SJSA1 (cell line): ENCODE data around the gene ACAP1. TPM values are rescaled to one million over a fixed set of nuclear protein-coding genes. Genes with fewer than 3 reads are reported as not detected.
"Not testable (repeated sequence)": the region's sequence is repeated elsewhere in the genome, so short reads cannot be mapped to it uniquely, and the experiment has no call there.

ENCODE experiments used
- DNase-seq, 2 experiments: peaks; one replicate each; pipeline ENCODE4 v3.0.0-alpha.2; 2015 to 2020; ENCODE audit warnings: low spot score in 2 of 2, low read depth in 1 of 2
- H3K27ac ChIP-seq: fragments of 250-450 bp; sonication (Bioruptor Pico); 2 replicates; pipeline ENCODE4 v1.5.1; 2020; ENCODE audit warnings: mild to moderate bottlenecking, moderate library complexity
- H3K27me3 ChIP-seq: fragments of 250-450 bp; sonication (Bioruptor Pico); replicated peaks from 2 replicates; pipeline ENCODE4 v1.5.1; 2020; ENCODE audit warnings: mild to moderate bottlenecking, moderate library complexity
- H3K36me3 ChIP-seq: fragments of 250-450 bp; sonication (Bioruptor Pico); 2 replicates; pipeline ENCODE4 v1.5.1; 2020; ENCODE audit warnings: mild to moderate bottlenecking
- H3K4me1 ChIP-seq: fragments of 250-450 bp; sonication (Bioruptor Pico); replicated peaks from 2 replicates; pipeline ENCODE4 v1.6.1; 2021; ENCODE audit warnings: mild to moderate bottlenecking
- H3K4me3 ChIP-seq: fragments of 250-450 bp; sonication (Bioruptor Pico); 2 replicates; pipeline ENCODE4 v1.5.1; 2020; ENCODE audit warnings: mild to moderate bottlenecking
- H3K9me3 ChIP-seq: fragments of 250-450 bp; sonication (Bioruptor Pico); replicated peaks from 2 replicates; pipeline ENCODE4 v1.5.1; 2020; ENCODE audit warnings: mild to moderate bottlenecking
- total RNA-seq: library from RNA; depleted of rRNA; stranded (reverse); fragments of >200 nt; shearing (Covaris generic); gene quantifications from 2 replicates; pipeline ENCODE4 v1.2.3, GENCODE V29; 2014

ACAP1 gene
- total RNA-seq, 1 experiment from 2014 or later: not detected

- Histone ChIP-seq H3K27me3 (no peaks in the 10 kb centered on the region; the same call in 1 of the 2 replicates), H3K36me3 (no peaks in the 10 kb centered on the region), H3K4me1 (no peaks in the 10 kb centered on the region), H3K4me3 (no peak overlapping the region), H3K9me3 (no peaks in the 10 kb centered on the region), H3K27ac (no peak overlapping the region)
- no peak for DNase-seq
These were observed 30.8 kb downstream of the ACAP1 start for GRCh38 chr17:7367083-7367482.

- DNase-seq: no peak
- Histone ChIP-seq H3K27ac (no peak overlapping the region), H3K9me3 (no peaks in the 10 kb centered on the region), H3K27me3 (no peaks in the 10 kb centered on the region; the same call in 1 of the 2 replicates), H3K4me3 (no peak overlapping the region), H3K36me3 (no peaks in the 10 kb centered on the region), H3K4me1 (no peaks in the 10 kb centered on the region)
These were observed 31.7 kb downstream of the ACAP1 start for GRCh38 chr17:7367918-7368598.

GRCh38 chr17:7368599-7368994, 32.3 kb downstream of the ACAP1 start:
- not testable (repeated sequence) for H3K4me1 ChIP-seq, H3K36me3 ChIP-seq, H3K27ac ChIP-seq, H3K4me3 ChIP-seq, DNase-seq, H3K27me3 ChIP-seq, H3K9me3 ChIP-seq

GRCh38 chr17:7369825-7370224, 33.5 kb downstream of the ACAP1 start:
- no peak overlapping the region for H3K4me3 ChIP-seq
- no peaks in the 10 kb centered on the region for H3K36me3 ChIP-seq
- no peaks in the 10 kb centered on the region for H3K9me3 ChIP-seq
- H3K27me3 ChIP-seq: no peaks in the 10 kb centered on the region; the same call in 1 of the 2 replicates
- H3K27ac ChIP-seq: no peak overlapping the region
- no peaks in the 10 kb centered on the region for H3K4me1 ChIP-seq
- DNase-seq: no peak

GRCh38 chr17:7370853-7371252, 34.5 kb downstream of the ACAP1 start:
- H3K4me3 ChIP-seq: no peak overlapping the region
- no peaks in the 10 kb centered on the region for H3K9me3 ChIP-seq
- H3K36me3 ChIP-seq: no peaks in the 10 kb centered on the region
- no peak overlapping the region for H3K27ac ChIP-seq
- H3K27me3 ChIP-seq: no peaks in the 10 kb centered on the region; the same call in 1 of the 2 replicates
- H3K4me1 ChIP-seq: no peaks in the 10 kb centered on the region
- no peak for DNase-seq

- Histone ChIP-seq H3K36me3 (no peaks in the 10 kb centered on the region), H3K9me3 (peaks cover 5% of the 10 kb centered on the region), H3K27ac (no peak overlapping the region), H3K4me3 (no peak overlapping the region), H3K4me1 (no peaks in the 10 kb centered on the region), H3K27me3 (peaks cover 2% of the 10 kb centered on the region)
- no peak for DNase-seq
These were observed 38.0 kb downstream of the ACAP1 start for GRCh38 chr17:7374353-7374752.

GRCh38 chr17:7379134-7379533, 42.8 kb downstream of the ACAP1 start:
- DNase-seq: no peak
- peaks cover 47% of the 10 kb centered on the region for H3K27me3 ChIP-seq
- H3K4me3 ChIP-seq: no peak overlapping the region

GRCh38 chr17:7380321-7380720, 44.0 kb downstream of the ACAP1 start:
- H3K4me3 ChIP-seq: no peak overlapping the region
- peaks cover 5% of the 10 kb centered on the region for H3K9me3 ChIP-seq
- peaks cover 9% of the 10 kb centered on the region for H3K4me1 ChIP-seq
- H3K27ac ChIP-seq: no peak overlapping the region
- no peak for DNase-seq
- peaks cover 53% of the 10 kb centered on the region for H3K27me3 ChIP-seq
- H3K36me3 ChIP-seq: no peaks in the 10 kb centered on the region

More at GRCh38 chr17:7379134-7379533, 42.8 kb downstream of the ACAP1 start:
- Histone ChIP-seq H3K36me3 (no peaks in the 10 kb centered on the region), H3K27ac (no peak overlapping the region), H3K4me1 (peaks cover 6% of the 10 kb centered on the region), H3K9me3 (peaks cover 5% of the 10 kb centered on the region)

- DNase-seq: no peak
- peaks cover 9% of the 10 kb centered on the region for H3K4me1 ChIP-seq
- no peak within 1 kb of the TSS for H3K4me3 ChIP-seq
- no peaks in the 10 kb centered on the region for H3K36me3 ChIP-seq
- peaks cover 53% of the 10 kb centered on the region for H3K27me3 ChIP-seq
- H3K9me3 ChIP-seq: peaks cover 5% of the 10 kb centered on the region
- no peak within 1 kb of the TSS for H3K27ac ChIP-seq
These were observed 44.7 kb downstream of the ACAP1 start, which contains the start of gene TNK1 for GRCh38 chr17:7380855-7381683. Gene TNK1, plus strand, starts transcription at chr17:7381089. Its CDS starts 1,838 bp downstream, at chr17:7382927.

- Histone ChIP-seq H3K27ac (no peak overlapping the region), H3K4me3 (no peak overlapping the region), H3K9me3 (peaks cover 5% of the 10 kb centered on the region), H3K27me3 (peaks cover 53% of the 10 kb centered on the region), H3K4me1 (peaks cover 9% of the 10 kb centered on the region), H3K36me3 (no peaks in the 10 kb centered on the region)
- no peak for DNase-seq
These were observed 46.6 kb downstream of the ACAP1 start for GRCh38 chr17:7382901-7383300.

GRCh38 chr17:7383371-7383741, 47.0 kb downstream of the ACAP1 start:
- Histone ChIP-seq H3K27ac (no peak overlapping the region), H3K9me3 (peaks cover 5% of the 10 kb centered on the region), H3K36me3 (no peaks in the 10 kb centered on the region), H3K4me1 (peaks cover 9% of the 10 kb centered on the region), H3K4me3 (no peak overlapping the region), H3K27me3 (peaks cover 53% of the 10 kb centered on the region)
- DNase-seq: no peak

GRCh38 chr17:7383742-7384488, 47.6 kb downstream of the ACAP1 start:
- Histone ChIP-seq H3K4me3 (peak overlapping the region; percentile 18), H3K9me3 (peaks cover 4% of the 10 kb centered on the region), H3K27ac (no peak overlapping the region), H3K36me3 (no peaks in the 10 kb centered on the region), H3K27me3 (peaks cover 53% of the 10 kb centered on the region), H3K4me1 (peaks cover 9% of the 10 kb centered on the region)
- no peak for DNase-seq

GRCh38 chr17:7384489-7385081, 48.3 kb downstream of the ACAP1 start:
- H3K4me1 ChIP-seq: peaks cover 9% of the 10 kb centered on the region
- no peaks in the 10 kb centered on the region; the same call in none of the 2 replicates for H3K36me3 ChIP-seq
- H3K27ac ChIP-seq: no peak overlapping the region
- H3K4me3 ChIP-seq: peak overlapping the region; percentile 18; the same call in 1 of the 2 replicates
- H3K9me3 ChIP-seq: no peaks in the 10 kb centered on the region; the same call in 1 of the 2 replicates
- peaks cover 49% of the 10 kb centered on the region for H3K27me3 ChIP-seq
- DNase-seq: no peak
